Measurements from ENCODE around the gene DEFB132. TPM values are rescaled to one million over a fixed set of nuclear protein-coding genes. Genes with fewer than 3 reads are reported as not detected.

Gene DEFB132
- total and polyA plus RNA-seq, 12 donors = 0.12 to 0.30 TPM; not detected in 10

DNA sequence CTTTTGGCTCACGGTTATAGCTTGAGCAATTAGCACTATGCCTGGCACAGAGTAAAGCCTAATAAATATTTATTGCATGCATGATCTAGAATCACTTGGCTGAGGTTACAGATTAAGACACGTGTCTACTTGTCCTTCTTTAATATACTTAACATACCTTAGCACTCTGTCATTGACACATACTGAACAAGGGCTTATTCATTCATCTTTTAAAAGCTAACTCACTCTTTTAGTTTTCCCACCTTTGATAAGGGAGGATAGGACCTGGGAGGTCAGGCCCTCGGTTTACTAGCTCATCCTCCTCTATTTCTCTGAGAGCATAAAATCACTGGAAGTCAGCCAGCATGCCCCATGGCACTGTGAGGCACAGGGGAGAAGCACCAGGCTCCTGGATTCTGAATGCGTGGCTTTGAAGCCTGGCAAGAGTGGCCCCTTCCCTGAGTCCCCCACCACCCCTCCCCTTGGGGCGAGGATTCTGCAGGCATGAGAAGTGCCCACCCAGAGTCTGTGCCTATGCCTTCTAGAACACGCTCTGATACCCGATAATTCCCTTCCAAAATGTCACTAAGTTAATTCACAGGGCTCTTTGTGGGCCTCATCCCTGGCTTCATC, 51.0 kb downstream of the DEFB132 start:
- WGBS, 2 donors = 68 to 72% methylated on average over 7 of the region's 7 CpGs
- Histone ChIP-seq H3K9me3 (no peaks in the 10 kb centered on the region), H3K4me3 (no peak overlapping the region), H3K27ac (peak overlapping the region in 5 of 10 donors; percentile 80 to 90 (median 82)), H3K27me3 (no peaks in the 10 kb centered on the region), H3K4me1 (peaks cover 0 to 22% (median 19%) of the 10 kb centered on the region in 9 donors), H3K36me3 (no peaks in the 10 kb centered on the region)
- intact Hi-C loops (cut with DNase I) = no loop called here
- TF ChIP-seq, protein P1, sequence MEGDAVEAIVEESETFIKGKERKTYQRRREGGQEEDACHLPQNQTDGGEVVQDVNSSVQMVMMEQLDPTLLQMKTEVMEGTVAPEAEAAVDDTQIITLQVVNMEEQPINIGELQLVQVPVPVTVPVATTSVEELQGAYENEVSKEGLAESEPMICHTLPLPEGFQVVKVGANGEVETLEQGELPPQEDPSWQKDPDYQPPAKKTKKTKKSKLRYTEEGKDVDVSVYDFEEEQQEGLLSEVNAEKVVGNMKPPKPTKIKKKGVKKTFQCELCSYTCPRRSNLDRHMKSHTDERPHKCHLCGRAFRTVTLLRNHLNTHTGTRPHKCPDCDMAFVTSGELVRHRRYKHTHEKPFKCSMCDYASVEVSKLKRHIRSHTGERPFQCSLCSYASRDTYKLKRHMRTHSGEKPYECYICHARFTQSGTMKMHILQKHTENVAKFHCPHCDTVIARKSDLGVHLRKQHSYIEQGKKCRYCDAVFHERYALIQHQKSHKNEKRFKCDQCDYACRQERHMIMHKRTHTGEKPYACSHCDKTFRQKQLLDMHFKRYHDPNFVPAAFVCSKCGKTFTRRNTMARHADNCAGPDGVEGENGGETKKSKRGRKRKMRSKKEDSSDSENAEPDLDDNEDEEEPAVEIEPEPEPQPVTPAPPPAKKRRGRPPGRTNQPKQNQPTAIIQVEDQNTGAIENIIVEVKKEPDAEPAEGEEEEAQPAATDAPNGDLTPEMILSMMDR (IDR thresholded peaks at IDR 0.05) = no peak
- no peak for DNase-seq
- ATAC-seq = no peak

DNA sequence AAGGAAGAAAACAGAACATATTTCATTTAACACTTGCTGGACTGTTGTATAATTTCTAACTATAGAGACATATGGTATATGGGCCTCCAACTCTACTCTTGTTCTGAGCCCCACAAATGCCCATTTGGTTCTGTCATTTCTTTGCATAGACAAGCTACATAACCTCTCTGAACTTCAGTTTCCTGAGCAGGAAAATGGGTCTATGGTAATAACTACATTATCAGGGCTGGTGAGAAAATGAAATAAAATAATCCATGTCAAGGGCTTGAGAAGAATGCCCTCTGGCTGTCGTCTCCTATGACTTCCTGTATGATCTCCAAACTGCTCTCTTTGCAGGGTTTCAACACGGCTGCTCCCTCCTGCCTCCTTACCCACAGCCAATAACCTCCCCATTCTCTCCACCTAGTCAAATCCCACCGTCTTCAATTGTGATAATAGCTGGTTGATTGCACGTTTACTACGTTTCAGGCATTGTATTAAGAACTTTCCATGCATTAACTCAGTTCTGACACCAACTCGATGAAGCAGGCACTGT, 51.8 kb downstream of the DEFB132 start:
- peak overlapping the region in 9 of 10 donors; percentile 34 to 68 (median 61) for H3K4me3 ChIP-seq
- peaks cover 0 to 22% (median 19%) of the 10 kb centered on the region in 9 donors for H3K4me1 ChIP-seq
- ATAC-seq = peak in 4 of 8 donors; percentile 1 to 49 (median 28)
- intact Hi-C loops (cut with DNase I) = no loop called here
- no peaks in the 10 kb centered on the region for H3K27me3 ChIP-seq
- TF ChIP-seq, protein P1 (IDR thresholded peaks at IDR 0.05) = peak in 4 of 9 donors; percentile 8 to 32 (median 20)
- 3 to 6% methylated on average over 6 of the region's 6 CpGs for WGBS, 2 donors
- no peaks in the 10 kb centered on the region for H3K36me3 ChIP-seq
- no peak for DNase-seq
- H3K27ac ChIP-seq = peak overlapping the region; percentile 37 to 90 (median 83)
- no peaks in the 10 kb centered on the region for H3K9me3 ChIP-seq

DNA sequence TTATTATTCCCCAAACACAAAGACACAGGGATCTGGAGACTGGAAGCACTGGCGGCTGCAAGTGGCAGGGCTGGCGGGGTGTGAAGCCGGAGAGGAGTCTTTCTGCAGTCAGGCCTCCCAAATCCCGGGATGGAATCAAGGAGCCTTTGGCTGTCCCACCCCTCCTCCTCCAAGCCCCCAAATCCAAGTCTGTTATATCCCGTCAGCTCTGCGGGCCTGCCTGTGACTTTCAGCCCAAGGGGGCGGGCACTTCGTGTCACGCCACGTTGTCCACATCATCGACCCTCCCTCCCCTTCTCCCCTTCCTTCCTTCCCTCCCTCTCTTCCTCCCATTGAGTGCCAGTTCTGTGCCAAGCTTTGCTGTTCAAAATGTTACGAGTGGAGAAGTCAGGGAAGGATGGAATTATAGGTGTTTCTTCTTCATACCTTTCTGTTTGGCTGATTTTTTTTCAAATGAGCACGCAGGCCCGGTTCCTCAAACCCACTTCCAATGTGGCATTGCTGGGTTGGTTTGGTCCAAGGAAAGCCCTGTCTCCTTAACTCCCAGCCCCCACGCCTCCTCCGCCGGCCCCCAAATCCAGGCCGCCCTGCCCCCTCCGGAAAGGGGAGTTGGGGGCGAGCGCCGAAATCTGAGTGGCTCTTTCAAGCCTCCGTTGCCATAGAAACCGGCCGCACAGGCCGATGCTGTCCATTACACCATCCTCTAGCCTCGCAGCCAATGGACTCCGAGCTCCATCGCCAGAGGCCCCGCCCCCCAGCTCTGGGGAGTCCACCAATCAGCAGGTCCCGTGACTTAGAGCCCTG, 52.5 kb downstream of the DEFB132 start:
- Histone ChIP-seq H3K27me3 (no peaks in the 10 kb centered on the region), H3K4me1 (peaks cover 0 to 22% (median 19%) of the 10 kb centered on the region in 9 donors), H3K36me3 (no peaks in the 10 kb centered on the region), H3K4me3 (peak overlapping the region; percentile 34 to 68 (median 60)), H3K27ac (peak overlapping the region; percentile 37 to 90 (median 83)), H3K9me3 (no peaks in the 10 kb centered on the region)
- intact Hi-C loops (cut with DNase I) = loop anchor here in 2 of 10 donors (2.0 kb wide), 2 partner anchors 15 to 37 kb away; partner anchors contain the start of genes NRSN2 (in 1 of the 2) and SOX12 (in 1 of the 2)
- 1% methylated on average over 31 of the region's 31 CpGs for WGBS, 2 donors
- peak; percentile 99 to 100 (median 100) for ATAC-seq
- TF ChIP-seq, protein P1 (IDR thresholded peaks at IDR 0.05) = no peak
- peak; percentile 96 to 99 for DNase-seq

DNA sequence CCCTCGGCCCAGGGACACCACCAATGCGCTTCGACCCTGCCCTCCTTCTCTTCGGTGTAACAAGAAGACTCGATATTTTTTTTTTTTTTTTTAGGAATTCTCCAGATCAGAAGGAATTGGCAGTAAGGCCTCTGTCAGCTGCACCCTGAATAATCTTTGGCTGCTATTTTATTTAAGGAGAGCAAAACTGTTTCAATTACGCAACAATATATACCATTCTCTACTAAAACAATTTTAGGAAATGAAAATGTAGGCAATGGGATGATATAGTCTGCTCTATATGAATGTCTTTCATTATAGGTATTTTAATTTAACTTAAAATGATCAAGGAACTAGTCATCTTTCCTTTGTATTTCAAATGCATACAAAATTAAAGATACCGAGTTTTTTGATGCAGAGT, 53.1 kb downstream of the DEFB132 start:
- TF ChIP-seq, protein P1 (IDR thresholded peaks at IDR 0.05) = no peak
- Histone ChIP-seq H3K27ac (peak overlapping the region in 7 of 10 donors; percentile 71 to 90 (median 86)), H3K4me1 (peaks cover 0 to 22% (median 19%) of the 10 kb centered on the region in 9 donors), H3K9me3 (no peaks in the 10 kb centered on the region), H3K36me3 (no peaks in the 10 kb centered on the region), H3K4me3 (peak overlapping the region in 9 of 10 donors; percentile 34 to 68 (median 61)), H3K27me3 (no peaks in the 10 kb centered on the region)
- DNase-seq = no peak
- intact Hi-C loops (cut with DNase I) = loop anchor here in 2 of 10 donors (2.0 kb wide), 2 partner anchors 14 to 36 kb away; partner anchors contain the start of genes NRSN2 (in 1 of the 2) and SOX12 (in 1 of the 2)
- WGBS, 2 donors = 5 to 8% methylated on average over 7 of the region's 7 CpGs
- no peak for ATAC-seq

Measured in heart right ventricle (tissue), 16 donors.